Endothelial cell of umbilical vein (primary cell): ENCODE results near the gene DNAI2. TPM values are rescaled to one million over a fixed set of nuclear protein-coding genes. Genes with fewer than 3 reads are reported as not detected.

ENCODE experiments used
- BruUV-seq: library from RNA; stranded (reverse); fragments of 400-500 nt; replicated peaks from 2 replicates; lab custom pipeline; 2021; lab: Mats Ljungman, UMichigan
- CTCF ChIA-PET: fragments of 300-600, 350-600 bp; sonication (Branson Sonifier 250); formaldehyde crosslinking; loops from one replicate; lab custom pipeline; 2021; ENCODE audit warnings: antibody characterized with exemption, inconsistent platforms; lab: Charles Lee
- POLR2A ChIA-PET: fragments of 300-600, 350-600 bp; sonication (Branson Sonifier 250); formaldehyde crosslinking; loops from one replicate; lab custom pipeline; 2021; ENCODE audit warnings: antibody characterized with exemption, inconsistent platforms; lab: Charles Lee
- DNase-seq: peaks from one replicate; pipeline ENCODE4 v3.0.0-alpha.2; 2011; ENCODE audit warnings: low read depth, low spot score
- FAIRE-seq: peaks from 2 replicates; lab custom pipeline; 2011; peaks lifted over from hg19 to GRCh38; lab: Jason Lieb, UNC
- H2AFZ ChIP-seq: 2 replicates; pipeline ENCODE4 v1.6.0; 2012; ENCODE audit warnings: low read depth, low read length, control low read depth, inconsistent platforms
- H3K27ac ChIP-seq: 2 replicates; pipeline ENCODE4 v1.5.1; 2011; ENCODE audit warnings: low read depth, mild to moderate bottlenecking, control low read depth, low read length, moderate library complexity; ENCODE audit not compliant: insufficient read depth
- H3K27me3 ChIP-seq, 2 experiments: 2 replicates each; pipeline versions ENCODE4 v1.6.0 to v1.6.1; 2011; ENCODE audit warnings: low read length in 2 of 2, mixed read lengths in 1 of 2; ENCODE audit not compliant: control insufficient read depth in 2 of 2, insufficient read depth in 2 of 2
- H3K36me3 ChIP-seq, 2 experiments: 2 replicates in 1 of 2; 3 replicates in 1 of 2; pipeline ENCODE4 v1.5.1; 2011; ENCODE audit warnings: low read length in 2 of 2, mild to moderate bottlenecking in 1 of 2, moderate library complexity in 1 of 2; ENCODE audit not compliant: control insufficient read depth in 2 of 2, insufficient read depth in 2 of 2; ENCODE audit errors: extremely low read depth in 1 of 2
- H3K4me1 ChIP-seq: 3 replicates; pipeline ENCODE4 v1.5.1; 2011; ENCODE audit warnings: mild to moderate bottlenecking, low read length; ENCODE audit not compliant: control insufficient read depth, insufficient read depth; ENCODE audit errors: extremely low read depth
- H3K4me2 ChIP-seq: 2 replicates; pipeline ENCODE4 v1.6.1; 2011; ENCODE audit warnings: low read length, control low read depth, mixed read lengths; ENCODE audit not compliant: insufficient read depth
- H3K4me3 ChIP-seq, 3 experiments: fragments of 200-600 bp in 1 of 3; sonication (generic), shearing (Covaris generic) in 1 of 3; replicated peaks in 1 of 3; 2 replicates each; pipeline ENCODE4 v1.5.1; 2011 to 2016; ENCODE audit warnings: control low read depth in 3 of 3, low read length in 3 of 3, mild to moderate bottlenecking in 2 of 3, inconsistent platforms in 1 of 3, low read depth in 1 of 3, moderate library complexity in 1 of 3; ENCODE audit not compliant: insufficient read depth in 1 of 3
- H3K79me2 ChIP-seq: 2 replicates; pipeline ENCODE4 v1.6.0; 2012; ENCODE audit warnings: low read length, inconsistent platforms; ENCODE audit not compliant: control insufficient read depth, insufficient read depth
- H3K9ac ChIP-seq: replicated peaks from 2 replicates; pipeline ENCODE3; 2011; ENCODE audit warnings: low read length, control low read depth; ENCODE audit not compliant: insufficient read depth; ENCODE audit errors: extremely low read depth
- H3K9me1 ChIP-seq: replicated peaks from 3 replicates; pipeline ENCODE4 v1.6.0; 2011; ENCODE audit warnings: mild to moderate bottlenecking, low read length; ENCODE audit not compliant: control insufficient read depth, insufficient read depth; ENCODE audit errors: extremely low read depth
- H3K9me3 ChIP-seq: replicated peaks from 2 replicates; pipeline ENCODE4 v1.5.1; 2012; ENCODE audit warnings: low read length, inconsistent platforms; ENCODE audit not compliant: control insufficient read depth, insufficient read depth
- H4K20me1 ChIP-seq: replicated peaks from 2 replicates; pipeline ENCODE3; 2011; ENCODE audit warnings: mild to moderate bottlenecking, low read length; ENCODE audit not compliant: control insufficient read depth, insufficient read depth; ENCODE audit errors: extremely low read depth
- EZH2 ChIP-seq: IDR thresholded peaks from 2 replicates; pipeline ENCODE4 v1.6.1; 2012; ENCODE audit warnings: borderline replicate concordance, low read depth, mild to moderate bottlenecking, moderate library complexity, low read length, inconsistent platforms; ENCODE audit not compliant: severe bottlenecking
- FOS ChIP-seq: IDR thresholded peaks from 2 replicates; pipeline ENCODE4 v1.6.1; 2011; ENCODE audit warnings: mild to moderate bottlenecking, low read length, moderate library complexity, borderline replicate concordance; ENCODE audit not compliant: insufficient read depth
- GATA2 ChIP-seq: IDR thresholded peaks from 2 replicates; pipeline ENCODE4 v1.7.0; 2011; ENCODE audit warnings: low read depth, mild to moderate bottlenecking, moderate library complexity, mixed read lengths, low read length; ENCODE audit not compliant: insufficient read length, insufficient read depth
- JUN ChIP-seq: IDR thresholded peaks from 2 replicates; pipeline ENCODE4 v1.6.1; 2011; ENCODE audit warnings: borderline replicate concordance, low read depth; ENCODE audit not compliant: insufficient read length, insufficient read depth
- MYC ChIP-seq: IDR thresholded peaks from one replicate; pipeline ENCODE4 v1.6.1; 2011; ENCODE audit warnings: mild to moderate bottlenecking, low read depth, low read length
- POLR2A ChIP-seq: IDR thresholded peaks from 2 replicates; pipeline ENCODE4 v1.6.1; 2012; ENCODE audit warnings: low read depth, mild to moderate bottlenecking, control low read depth, low read length
- POLR2AphosphoS5 ChIP-seq: IDR thresholded peaks from 2 replicates; pipeline ENCODE4 v1.6.1; 2012; ENCODE audit warnings: low read depth, mild to moderate bottlenecking, control low read depth, low read length, moderate library complexity; ENCODE audit not compliant: insufficient read depth
- dilution Hi-C: fragments of 300-500 bp; cut with MboI; formaldehyde crosslinking; loops from one replicate; pipeline ENCODE4 v1.15.0; 2019; ENCODE audit warnings: low sequenced_read_pairs; ENCODE audit not compliant: extremely low pct_ligation_motif_present
- intact Hi-C: fragments of 100-400 bp; cut with micrococcal nuclease; formaldehyde crosslinking; loops from one replicate; pipeline ENCODE4 v1.10.0; 2022
- polyA plus RNA-seq, 4 experiments: library from polyadenylated mRNA; depleted of rRNA in 3 of 4; stranded (reverse) in 3 of 4; unstranded in 1 of 4; fragments of >200 nt; gene quantifications; 2 replicates each; pipeline versions ENCODE4 v1.2.1 to v1.2.3, GENCODE V29; 2011 to 2012; ENCODE audit warnings: missing spikeins in 1 of 4
- total RNA-seq: library from RNA; stranded (reverse); gene quantifications from 2 replicates; pipeline ENCODE4 v1.2.3, GENCODE V29; 2021
- TF ChIP-seq, protein P1 (sequence below), 2 donors: IDR thresholded peaks; 1 replicate in 1 of 2; 2 replicates in 1 of 2; pipeline ENCODE4 v1.5.1; 2011; ENCODE audit warnings: low read length in 2 of 2, mild to moderate bottlenecking in 2 of 2, moderate library complexity in 2 of 2, control low read depth in 1 of 2, inconsistent platforms in 1 of 2, low read depth in 1 of 2; ENCODE audit not compliant: insufficient read depth in 1 of 2; ENCODE audit errors: extremely low read depth in 1 of 2
- TF ChIP-seq, protein P2 (sequence below): IDR thresholded peaks from 2 replicates; pipeline ENCODE4 v1.6.1; 2011; ENCODE audit not compliant: insufficient read depth, insufficient read length

DNAI2 gene
- total and polyA plus RNA-seq, 2 donors (not counting 3 experiments of a cell fraction or from before 2014, with no cell fraction given): not detected

DNA sequence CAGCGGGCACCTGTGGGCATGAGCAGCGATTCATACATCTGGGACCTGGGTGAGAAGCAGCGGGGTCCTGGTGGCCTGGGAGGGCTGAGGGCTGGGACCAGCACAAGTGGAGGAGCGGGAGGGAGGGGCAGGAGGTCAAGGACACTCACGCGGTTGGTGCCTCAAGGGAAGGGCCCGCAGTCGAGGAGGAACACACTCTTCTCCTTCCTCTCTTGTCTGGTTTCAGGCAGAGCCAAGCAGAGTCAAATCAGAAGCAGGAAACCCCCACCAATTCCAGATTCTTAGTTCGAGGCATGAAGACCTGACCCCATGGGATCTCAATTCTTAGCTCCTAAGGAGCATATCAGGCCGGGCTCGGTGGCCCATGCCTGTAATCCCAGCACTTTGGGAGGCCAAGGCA lies 15.7 kb downstream of the DNAI2 start:
- Histone ChIP-seq H3K4me1 (no peaks in the 10 kb centered on the region), H3K9me3 (no peaks in the 10 kb centered on the region), H2AFZ (no peak overlapping the region), H3K79me2 (no peaks in the 10 kb centered on the region), H3K36me3 (no peaks in the 10 kb centered on the region), H3K9ac (no peak overlapping the region), H4K20me1 (no peaks in the 10 kb centered on the region), H3K4me2 (no peak overlapping the region), H3K27ac (no peak overlapping the region), H3K27me3 (no peaks in the 10 kb centered on the region), H3K4me3 (no peak overlapping the region), H3K9me1 (no peaks in the 10 kb centered on the region)
- CTCF ChIA-PET: interaction anchor here (1.4 kb wide), 1 partner anchor 90 kb away, joined by 5 read pairs; no protein-coding TSS in a partner anchor
- DNase-seq: no peak
- intact Hi-C loops: no loop called here
- TF ChIP-seq POLR2A (no peak), JUN (no peak), EZH2 (no peak), MYC (no peak), FOS (no peak), POLR2AphosphoS5 (no peak), GATA2 (no peak)
- TF ChIP-seq, protein P1, sequence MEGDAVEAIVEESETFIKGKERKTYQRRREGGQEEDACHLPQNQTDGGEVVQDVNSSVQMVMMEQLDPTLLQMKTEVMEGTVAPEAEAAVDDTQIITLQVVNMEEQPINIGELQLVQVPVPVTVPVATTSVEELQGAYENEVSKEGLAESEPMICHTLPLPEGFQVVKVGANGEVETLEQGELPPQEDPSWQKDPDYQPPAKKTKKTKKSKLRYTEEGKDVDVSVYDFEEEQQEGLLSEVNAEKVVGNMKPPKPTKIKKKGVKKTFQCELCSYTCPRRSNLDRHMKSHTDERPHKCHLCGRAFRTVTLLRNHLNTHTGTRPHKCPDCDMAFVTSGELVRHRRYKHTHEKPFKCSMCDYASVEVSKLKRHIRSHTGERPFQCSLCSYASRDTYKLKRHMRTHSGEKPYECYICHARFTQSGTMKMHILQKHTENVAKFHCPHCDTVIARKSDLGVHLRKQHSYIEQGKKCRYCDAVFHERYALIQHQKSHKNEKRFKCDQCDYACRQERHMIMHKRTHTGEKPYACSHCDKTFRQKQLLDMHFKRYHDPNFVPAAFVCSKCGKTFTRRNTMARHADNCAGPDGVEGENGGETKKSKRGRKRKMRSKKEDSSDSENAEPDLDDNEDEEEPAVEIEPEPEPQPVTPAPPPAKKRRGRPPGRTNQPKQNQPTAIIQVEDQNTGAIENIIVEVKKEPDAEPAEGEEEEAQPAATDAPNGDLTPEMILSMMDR (IDR thresholded peaks at IDR 0.05; ENCODE audit: extremely low read depth in 1 of 2, insufficient read depth in 1 of 2, low read depth in 1 of 2, low read length in 2 of 2): no peak
- TF ChIP-seq, protein P2, sequence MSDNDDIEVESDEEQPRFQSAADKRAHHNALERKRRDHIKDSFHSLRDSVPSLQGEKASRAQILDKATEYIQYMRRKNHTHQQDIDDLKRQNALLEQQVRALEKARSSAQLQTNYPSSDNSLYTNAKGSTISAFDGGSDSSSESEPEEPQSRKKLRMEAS: no peak
- POLR2A ChIA-PET: no interaction called here
- no TSS peak for BruUV-seq
- no peak for FAIRE-seq
- dilution Hi-C loops: no loop called here
